Measurements from ENCODE around the gene JHY.

GRCh38 chr11:122981388-122982264, 99.1 kb downstream of the JHY start, which contains the start of gene BSX:
- TF ChIP-seq, protein P1, sequence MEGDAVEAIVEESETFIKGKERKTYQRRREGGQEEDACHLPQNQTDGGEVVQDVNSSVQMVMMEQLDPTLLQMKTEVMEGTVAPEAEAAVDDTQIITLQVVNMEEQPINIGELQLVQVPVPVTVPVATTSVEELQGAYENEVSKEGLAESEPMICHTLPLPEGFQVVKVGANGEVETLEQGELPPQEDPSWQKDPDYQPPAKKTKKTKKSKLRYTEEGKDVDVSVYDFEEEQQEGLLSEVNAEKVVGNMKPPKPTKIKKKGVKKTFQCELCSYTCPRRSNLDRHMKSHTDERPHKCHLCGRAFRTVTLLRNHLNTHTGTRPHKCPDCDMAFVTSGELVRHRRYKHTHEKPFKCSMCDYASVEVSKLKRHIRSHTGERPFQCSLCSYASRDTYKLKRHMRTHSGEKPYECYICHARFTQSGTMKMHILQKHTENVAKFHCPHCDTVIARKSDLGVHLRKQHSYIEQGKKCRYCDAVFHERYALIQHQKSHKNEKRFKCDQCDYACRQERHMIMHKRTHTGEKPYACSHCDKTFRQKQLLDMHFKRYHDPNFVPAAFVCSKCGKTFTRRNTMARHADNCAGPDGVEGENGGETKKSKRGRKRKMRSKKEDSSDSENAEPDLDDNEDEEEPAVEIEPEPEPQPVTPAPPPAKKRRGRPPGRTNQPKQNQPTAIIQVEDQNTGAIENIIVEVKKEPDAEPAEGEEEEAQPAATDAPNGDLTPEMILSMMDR (IDR thresholded peaks at IDR 0.05 in 2 of 3, conservative IDR thresholded peaks at IDR 0.05 in 1 of 3; ENCODE audit: borderline replicate concordance in 1 of 3, insufficient read depth in 1 of 3, low read depth in 2 of 3, low read length in 2 of 3) = no peak
- no peak for TF ChIP-seq EGR1 (IDR thresholded peaks at IDR 0.05; ENCODE audit: low read depth)
- TF ChIP-seq POLR2AphosphoS5 (IDR thresholded peaks at IDR 0.05; ENCODE audit: low read depth, low read length) = no peak
- TF ChIP-seq EZH2 (IDR thresholded peaks at IDR 0.05) = no peak
- TF ChIP-seq ZBTB33 (IDR thresholded peaks at IDR 0.05; ENCODE audit: extremely low read depth, insufficient replicate concordance, low read length) = no peak
- TF ChIP-seq POLR2A (IDR thresholded peaks at IDR 0.05; ENCODE audit: borderline replicate concordance, extremely low read depth, insufficient read depth, insufficient read length) = no peak
- no peak for TF ChIP-seq SRF (IDR thresholded peaks at IDR 0.05; ENCODE audit: low read depth)
